ENCODE measurements around the gene ADCY10.

The ADCY10 gene

GRCh38 chr1:167781558-167781957 is 132.4 kb downstream of the ADCY10 start:
- no peak for DNase-seq (ENCODE audit: low spot score)

DNA sequence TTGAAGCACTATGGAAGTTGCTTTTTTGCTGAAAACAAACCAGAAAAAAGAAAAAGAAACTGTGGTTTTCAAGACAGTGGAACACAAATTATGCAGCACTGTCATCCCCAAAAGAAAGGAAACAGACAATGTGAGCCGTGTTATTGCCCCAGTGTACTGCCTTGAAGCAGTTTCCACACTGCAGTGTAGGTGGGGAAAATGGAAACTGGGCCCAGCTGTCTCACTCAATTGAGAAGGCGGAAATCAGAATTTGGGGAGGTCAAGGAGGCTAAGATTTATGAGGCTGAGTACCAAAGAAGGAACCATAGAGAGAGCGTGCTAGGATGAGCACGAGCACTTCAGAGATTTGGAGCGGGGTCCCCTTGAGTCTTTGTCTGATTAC is 136.7 kb downstream of the ADCY10 start:
- no peak for DNase-seq (ENCODE audit: low spot score)

DNA sequence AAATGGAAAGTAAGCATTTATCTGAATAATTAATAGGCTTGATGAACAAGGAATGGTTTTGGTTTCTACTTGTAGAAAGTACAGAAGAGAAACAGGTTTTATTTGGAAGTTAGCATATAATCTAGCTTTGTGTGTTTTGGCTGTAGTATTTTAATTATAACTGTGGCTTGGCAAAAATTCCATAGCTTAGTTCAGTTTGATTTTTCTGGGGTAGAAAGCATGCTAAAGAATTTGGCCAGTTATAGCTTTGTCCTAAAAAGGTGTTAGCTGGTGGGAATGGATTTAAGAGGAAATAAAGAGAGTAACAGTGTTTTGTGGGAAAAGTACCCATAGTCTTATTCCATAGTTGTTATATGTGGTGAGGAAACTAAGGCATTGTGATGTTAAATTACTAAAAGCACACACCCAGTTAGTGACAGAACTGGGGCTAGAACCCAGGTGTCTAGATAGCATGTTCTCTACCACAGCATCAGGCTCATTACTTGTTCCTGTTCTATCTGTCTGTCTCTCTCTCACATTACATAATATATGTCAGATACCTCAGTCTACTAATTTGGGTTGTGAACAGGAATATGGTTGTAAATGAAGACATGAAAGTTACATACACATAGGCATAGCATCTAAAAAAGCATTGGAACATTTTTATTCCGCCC is 137.2 kb downstream of the ADCY10 start:
- no peak for DNase-seq (ENCODE audit: low spot score)

GRCh38 chr1:167776151-167776550 is 137.8 kb downstream of the ADCY10 start:
- DNase-seq (ENCODE audit: low spot score) = no peak

DNA sequence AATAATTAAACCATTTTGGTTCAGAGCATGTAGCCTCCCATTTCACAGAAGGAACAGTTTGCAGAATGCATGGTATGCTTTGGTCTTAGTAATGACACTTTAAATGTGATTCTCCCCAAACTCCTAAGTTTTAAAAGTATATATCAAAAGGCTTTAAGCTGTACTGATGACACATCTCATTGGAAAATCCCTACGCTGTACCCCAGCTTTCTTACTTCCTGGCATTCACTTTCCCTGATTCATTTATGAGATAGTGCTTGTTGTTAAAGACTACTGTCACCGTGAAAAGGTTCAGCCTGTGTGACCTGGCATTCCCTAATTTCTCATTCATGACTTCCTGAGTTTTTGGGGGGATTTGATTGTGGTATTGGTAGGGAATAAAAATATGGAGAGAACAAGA is 138.8 kb downstream of the ADCY10 start:
- no peak for DNase-seq (ENCODE audit: low spot score)

DNA sequence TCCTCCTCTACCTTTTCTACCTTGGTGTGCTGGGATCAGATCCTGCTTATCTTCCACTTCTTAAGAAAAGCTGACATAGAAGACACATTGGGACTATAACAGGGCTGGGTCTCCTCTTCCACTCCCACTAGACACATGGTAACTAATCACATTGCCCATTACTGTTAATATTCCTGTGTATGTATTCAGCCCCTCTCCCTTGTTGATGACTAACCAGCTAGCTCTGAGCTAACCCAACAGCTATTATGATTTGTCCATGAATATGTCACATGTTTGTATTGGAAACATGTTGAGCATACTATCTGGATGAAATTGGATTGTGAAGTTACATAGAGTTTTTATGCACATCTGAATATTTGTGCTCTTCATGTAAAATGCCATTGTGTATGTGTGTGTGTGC is 139.2 kb downstream of the ADCY10 start:
- DNase-seq (ENCODE audit: low spot score) = no peak

- DNase-seq (ENCODE audit: low spot score) = no peak
These were observed 140.4 kb downstream of the ADCY10 start for GRCh38 chr1:167773516-167773915.

- no peak for DNase-seq (ENCODE audit: low spot score)
These were observed 141.5 kb downstream of the ADCY10 start for GRCh38 chr1:167772436-167772835.

GRCh38 chr1:167770127-167770526 is 143.8 kb downstream of the ADCY10 start:
- DNase-seq (ENCODE audit: low spot score) = no peak

- DNase-seq (ENCODE audit: low spot score) = no peak
These were observed 146.2 kb downstream of the ADCY10 start for GRCh38 chr1:167767761-167768160.

- no peak for DNase-seq (ENCODE audit: low spot score)
These were observed 147.4 kb downstream of the ADCY10 start for GRCh38 chr1:167766538-167766937.

DNA sequence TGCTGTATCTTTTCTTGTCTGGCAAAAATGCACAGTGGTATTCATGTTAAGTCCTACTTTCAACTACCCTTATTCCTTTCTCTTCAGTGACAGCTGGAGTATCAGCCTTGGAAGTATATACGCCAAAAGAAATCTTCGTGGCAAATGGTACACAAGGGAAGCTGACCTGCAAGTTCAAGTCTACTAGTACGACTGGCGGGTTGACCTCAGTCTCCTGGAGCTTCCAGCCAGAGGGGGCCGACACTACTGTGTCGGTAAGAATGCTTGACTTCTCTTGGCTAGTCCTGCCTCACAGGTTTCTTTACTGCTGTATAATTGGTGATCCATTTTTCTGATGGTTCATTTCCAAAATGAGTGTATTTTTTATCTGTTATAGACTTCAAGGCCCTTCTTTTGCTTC is 148.4 kb downstream of the ADCY10 start:
- DNase-seq (ENCODE audit: low spot score) = no peak

- DNase-seq (ENCODE audit: low spot score) = no peak
These were observed 149.2 kb downstream of the ADCY10 start for GRCh38 chr1:167764458-167765330.

DNA sequence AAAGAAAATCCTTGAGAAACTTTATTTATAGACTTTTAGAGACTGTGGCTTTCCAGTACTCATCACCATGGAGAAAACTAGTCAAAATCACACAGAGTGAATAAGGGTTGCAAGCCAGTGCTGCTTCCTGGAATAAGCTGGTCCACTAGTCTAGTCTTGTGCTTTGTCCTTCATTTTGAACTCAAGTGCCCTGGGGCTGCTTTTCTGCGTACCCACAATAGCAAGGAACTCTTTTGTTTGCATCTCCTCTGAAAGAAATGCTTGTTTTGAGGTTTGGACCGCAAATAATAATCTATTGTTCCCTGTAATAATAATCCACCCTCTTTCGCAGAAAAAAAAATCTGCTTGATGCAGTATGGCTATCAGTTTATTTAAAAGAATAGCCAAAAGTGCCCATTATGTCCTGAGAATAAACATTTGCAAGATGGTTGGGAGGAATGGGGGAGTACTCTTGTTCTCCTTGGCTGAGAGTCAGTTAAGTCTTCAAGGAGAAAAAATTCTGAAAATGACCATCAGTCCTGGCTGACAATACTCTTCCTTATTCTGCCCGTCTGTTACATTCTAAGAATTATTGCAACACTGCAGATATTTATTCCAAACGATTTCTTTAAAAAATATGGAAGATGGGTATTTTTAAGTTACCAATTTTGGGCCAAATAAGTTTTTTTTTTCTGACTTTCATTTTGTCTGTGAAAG is 150.3 kb downstream of the ADCY10 start:
- DNase-seq (ENCODE audit: low spot score) = no peak

GRCh38 chr1:167762061-167762746 is 151.7 kb downstream of the ADCY10 start:
- no peak for DNase-seq (ENCODE audit: low spot score)

DNA sequence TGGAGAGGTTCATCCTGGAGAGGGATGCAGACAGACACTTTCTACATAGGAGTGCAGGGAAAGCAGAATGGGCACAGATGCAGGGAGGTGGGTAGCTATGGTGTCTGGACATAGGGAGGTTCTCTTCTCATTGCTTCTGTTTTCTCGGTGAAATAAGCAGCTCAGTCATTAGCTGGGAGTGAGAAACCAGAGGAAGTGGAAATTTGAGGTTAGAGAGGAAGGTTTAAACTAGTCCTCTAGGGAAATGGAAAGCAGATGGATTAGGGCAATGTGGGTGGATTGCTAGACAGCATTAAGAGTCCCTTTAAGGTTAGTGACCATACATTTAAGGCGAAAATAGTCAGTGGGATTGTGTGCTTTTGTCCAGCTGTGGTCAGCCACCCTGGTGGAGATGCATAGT is 152.5 kb downstream of the ADCY10 start:
- no peak for DNase-seq (ENCODE audit: low spot score)
